SK-MEL-5 (cell line): ENCODE results near the gene MYO6. TPM values are rescaled to one million over a fixed set of nuclear protein-coding genes. Genes with fewer than 3 reads are reported as not detected.

Source experiments
- DNase-seq: peaks from one replicate; pipeline ENCODE4 v3.0.0-alpha.2; 2016; ENCODE audit warnings: low read depth, low spot score
- in situ Hi-C: cut with HindIII; loops from 2 replicates; pipeline ENCODE4 v1.10.0; 2016; ENCODE audit warnings: low sequenced_read_pairs, high pct_unique_total_duplicates, low pct_unique_long_range_greater_than_20kb
- small RNA-seq, 2 experiments: library from RNA; depleted of rRNA; stranded (forward); fragments of <200 nt; gene quantifications; one replicate each; pipeline ENCODE3, GENCODE V24; 2014
- total RNA-seq: library from RNA; depleted of rRNA; stranded (reverse); fragments of >200 nt; shearing (Covaris generic); gene quantifications from 2 replicates; pipeline ENCODE4 v1.2.3, GENCODE V29; 2014; rRNA removed

The MYO6 gene
- total RNA-seq, 1 experiment from 2014 or later: 6.2 TPM

DNA sequence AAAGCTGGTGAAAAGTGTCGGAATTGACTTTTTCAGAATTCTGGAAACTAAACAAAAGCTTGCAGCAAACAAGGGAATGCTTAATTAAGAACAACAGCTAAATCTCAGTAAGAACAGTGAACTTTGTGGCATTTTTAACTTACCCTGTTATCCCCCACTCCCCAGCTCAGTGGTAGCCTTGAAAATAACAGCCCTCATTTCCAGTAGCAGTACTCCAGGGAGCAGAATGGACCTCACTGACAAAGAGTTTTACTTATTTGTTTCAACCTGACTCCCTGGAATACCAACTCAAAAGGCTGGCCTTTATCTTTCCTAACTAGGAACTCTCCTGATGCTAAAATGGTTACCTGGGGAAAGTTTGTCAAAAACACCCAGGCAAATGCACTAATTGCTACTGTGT is 214.5 kb downstream of the MYO6 start:
- in situ Hi-C loops: no loop called here
- DNase-seq: no peak

DNA sequence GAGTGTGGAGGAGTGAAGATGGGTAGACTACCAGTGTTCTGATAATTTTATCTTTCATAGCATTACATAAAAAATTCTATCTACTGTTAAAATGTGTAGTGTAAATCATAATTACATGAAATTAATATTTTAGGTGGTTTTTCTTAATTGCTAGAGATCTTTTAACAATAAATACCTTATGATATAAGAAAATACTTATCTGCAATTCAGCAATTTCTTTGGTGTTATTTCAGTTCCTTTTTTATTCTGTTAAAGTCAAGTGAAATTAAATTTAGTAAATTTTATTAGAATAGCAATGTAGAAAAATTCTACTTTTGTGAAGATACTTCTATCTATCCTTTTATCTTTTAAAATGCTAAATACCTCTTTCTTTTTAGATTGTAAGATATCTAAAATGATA is 219.1 kb downstream of the MYO6 start:
- in situ Hi-C loops: no loop called here
- DNase-seq: no peak

Small RNA genes within 50 kb of the gene (small RNA-seq; reads per million reads assigned to genes)
- 0 reads per million in 2 experiments for gene RF00019
- gene RNA5SP209: 0 reads per million in 2 experiments
- gene RNU6-155P: 0 reads per million in 2 experiments

Other genes starting within 250 kb of the MYO6 start
- gene SENP6, start 147.4 kb upstream of the MYO6 start, total RNA-seq: 67.4 and 72.8 TPM in 2 replicates